COLO668 (cell line): ENCODE measurements around the gene JDP2.

Experiments used
- DNase-seq: peaks from one replicate; lab custom pipeline; 2025; ENCODE audit not compliant: unreplicated experiment; lab: John Stamatoyannopoulos, UW

Gene JDP2

DNA sequence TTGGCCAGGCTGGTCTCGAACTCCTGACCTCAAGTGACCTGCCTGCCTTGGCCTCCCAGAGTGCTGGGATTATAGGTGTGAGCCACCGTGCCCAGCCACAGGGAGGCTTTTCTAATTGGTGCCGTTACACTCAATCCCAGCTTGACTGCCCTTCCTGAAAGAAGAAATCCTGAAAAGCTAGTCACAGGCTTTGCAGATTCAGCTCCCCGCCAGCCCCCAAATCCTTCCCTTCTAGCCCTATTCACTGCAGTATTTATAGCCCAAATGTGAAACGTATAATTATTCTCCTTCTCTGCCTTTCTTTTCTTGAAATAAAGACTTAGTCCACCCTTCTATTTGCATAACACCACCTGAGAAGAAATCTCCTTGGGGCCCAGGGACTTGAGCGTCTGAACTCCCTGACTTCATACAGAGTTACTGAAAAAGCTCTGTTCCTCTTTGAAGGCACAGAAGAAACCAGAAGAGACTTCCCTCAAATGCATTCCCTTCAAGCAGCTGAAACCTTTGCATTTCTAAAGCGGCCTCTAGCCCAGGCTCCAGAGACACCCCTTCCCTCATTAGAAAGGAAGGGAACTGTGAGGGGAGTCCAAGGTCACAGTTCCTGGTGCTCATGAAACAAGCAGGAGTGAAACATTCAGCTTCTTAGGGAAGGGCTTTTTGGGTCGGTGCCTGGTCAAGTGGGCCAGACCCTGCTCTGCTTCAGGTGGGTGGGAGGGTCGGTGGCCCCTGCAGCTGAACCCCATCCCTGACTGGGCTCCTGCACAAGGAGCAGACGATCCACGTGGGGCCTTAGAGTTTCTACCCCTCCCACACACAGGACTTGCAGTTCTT is 52.2 kb downstream of the JDP2 start:
- no peak for DNase-seq

DNA sequence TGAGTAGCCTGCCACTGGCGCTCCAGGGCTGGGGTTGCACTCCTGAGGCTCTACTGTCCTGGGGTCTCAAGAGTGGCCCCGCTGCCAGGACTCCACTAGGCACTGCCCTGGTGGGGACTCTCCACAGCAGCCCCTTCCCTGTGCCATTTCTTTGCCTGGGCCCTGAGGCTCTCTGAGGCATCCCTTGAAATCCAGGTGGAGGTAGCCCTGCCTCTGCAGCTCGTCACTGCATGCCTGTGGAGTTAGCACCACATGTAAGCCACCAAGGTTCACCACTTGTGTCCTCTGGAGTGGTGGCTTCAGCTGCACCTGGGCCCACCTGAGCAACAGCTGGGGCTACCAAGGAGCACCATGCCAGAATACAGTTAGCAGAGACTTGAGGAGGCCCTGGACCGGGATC is 54.5 kb downstream of the JDP2 start:
- DNase-seq = no peak

DNA sequence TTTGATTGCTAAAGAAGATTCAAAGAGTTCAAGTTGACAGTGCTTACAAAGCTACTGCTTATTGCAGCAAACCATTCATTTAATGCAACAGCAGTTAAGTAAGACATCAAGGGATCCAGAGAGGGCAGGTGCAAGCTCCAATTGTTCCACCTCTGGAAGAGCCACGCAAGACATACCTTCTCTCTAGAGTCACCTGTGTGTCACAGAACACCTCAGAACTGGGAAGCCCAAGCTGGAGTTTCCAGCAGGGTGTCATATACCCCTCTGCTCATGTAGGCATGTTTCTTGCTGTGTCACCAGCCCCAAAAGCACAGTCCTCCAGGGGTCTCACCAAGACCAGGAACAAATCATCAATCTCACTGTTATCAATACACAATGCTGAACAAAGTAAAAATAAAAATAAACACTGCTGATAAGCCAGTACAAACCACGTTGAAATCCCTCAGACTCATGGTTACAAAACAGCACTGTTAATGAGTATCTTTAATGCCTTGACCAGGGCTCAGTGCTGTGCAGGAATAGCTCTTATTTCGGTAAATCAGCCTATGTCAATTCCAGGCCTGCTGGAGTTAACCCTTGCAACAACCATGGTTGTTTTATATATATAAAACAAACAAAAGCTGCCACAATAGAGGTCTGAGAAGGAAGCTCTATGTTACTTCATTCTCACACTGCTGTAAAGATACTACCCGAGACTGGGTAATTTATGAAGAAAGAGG is 57.0 kb downstream of the JDP2 start:
- DNase-seq = no peak

DNA sequence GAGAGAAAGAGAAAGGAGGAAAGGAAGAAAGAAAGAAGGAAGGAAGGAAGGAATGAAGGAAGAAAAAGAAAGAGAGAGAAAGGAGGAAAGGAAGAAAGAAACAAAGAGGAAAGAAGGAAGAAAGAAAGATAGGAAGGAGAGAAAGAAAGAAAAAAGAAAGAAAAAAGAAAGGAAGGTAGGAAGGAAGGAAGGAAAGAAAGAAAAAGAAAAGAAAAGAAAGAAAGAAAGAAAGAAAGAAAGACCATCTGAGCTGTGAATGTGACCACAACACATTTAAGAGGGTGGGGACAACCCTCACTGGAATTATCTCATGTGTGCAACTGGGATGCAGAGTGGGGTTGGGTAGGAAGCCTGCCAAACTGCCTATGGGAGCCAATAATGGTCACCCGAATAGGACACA is 58.5 kb downstream of the JDP2 start:
- no peak for DNase-seq

DNA sequence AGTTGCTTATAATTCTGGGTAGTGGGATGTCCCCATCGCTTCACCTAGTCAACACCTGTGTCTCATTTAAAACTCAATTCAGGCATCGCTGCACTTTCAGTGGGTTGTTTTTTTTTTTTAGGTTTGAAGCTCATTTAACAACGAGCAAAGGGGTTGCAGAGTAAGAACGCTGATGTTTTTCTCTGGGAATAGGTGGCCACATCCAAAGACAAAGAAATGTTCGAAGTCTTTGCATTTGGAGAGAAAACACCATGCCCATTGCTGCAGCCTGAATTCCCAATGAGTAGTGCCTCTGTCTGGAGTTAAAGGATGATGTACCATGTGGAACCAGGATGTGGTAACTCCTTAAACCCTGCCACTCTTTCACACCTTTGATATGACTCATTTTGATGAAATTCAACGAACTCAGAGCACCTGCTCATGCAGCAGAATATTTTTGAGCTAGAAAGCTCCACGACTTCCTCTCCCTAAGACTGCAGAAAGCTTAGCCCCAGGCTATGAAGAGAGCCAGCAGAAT is 59.4 kb downstream of the JDP2 start:
- DNase-seq = no peak

DNA sequence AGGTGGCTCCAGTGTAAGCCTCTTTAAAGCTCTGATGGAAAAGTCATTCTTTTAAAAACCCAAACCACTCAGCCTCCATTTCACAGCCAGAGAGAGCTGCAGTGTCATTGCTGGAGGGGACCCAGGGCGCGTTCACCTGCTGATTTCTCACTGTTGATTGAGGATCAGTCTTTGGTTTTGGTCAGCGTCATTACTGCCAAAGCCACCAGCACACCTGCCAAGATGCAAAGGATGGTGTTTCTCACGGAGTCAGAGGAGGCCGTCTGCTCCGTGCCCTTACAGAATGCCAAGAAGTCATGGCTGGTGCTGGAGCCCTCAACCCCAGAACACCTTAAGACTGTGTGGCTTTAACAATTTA is 61.6 kb downstream of the JDP2 start:
- DNase-seq = no peak

DNA sequence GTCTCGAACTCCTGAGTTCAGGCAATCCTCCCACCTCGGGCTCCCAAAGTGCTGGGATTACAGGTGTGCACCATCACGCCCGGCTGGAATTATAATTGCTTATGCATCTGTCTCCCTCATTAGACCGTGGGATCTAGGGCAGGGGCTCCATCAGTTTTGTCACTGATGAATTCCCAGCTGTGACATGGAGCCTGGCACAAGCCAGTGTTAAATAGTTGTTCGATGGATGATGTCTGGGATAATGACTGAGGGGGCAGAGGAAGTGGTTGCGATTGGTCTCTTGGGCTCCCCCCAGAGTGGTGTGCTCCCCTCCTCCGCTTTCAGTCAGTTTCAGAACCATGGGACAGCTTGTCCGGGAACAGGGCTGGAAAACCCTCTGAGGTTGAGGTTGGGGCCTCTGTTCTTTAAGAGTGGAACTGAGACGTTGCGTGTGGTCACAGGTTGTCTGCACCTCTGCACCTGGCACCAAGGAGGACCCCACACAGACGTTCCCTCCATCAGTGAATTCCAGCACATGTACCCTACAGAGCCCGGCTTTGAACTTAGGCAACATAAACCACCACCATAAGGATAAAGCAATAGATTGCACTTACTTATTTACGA is 63.7 kb downstream of the JDP2 start:
- no peak for DNase-seq

DNA sequence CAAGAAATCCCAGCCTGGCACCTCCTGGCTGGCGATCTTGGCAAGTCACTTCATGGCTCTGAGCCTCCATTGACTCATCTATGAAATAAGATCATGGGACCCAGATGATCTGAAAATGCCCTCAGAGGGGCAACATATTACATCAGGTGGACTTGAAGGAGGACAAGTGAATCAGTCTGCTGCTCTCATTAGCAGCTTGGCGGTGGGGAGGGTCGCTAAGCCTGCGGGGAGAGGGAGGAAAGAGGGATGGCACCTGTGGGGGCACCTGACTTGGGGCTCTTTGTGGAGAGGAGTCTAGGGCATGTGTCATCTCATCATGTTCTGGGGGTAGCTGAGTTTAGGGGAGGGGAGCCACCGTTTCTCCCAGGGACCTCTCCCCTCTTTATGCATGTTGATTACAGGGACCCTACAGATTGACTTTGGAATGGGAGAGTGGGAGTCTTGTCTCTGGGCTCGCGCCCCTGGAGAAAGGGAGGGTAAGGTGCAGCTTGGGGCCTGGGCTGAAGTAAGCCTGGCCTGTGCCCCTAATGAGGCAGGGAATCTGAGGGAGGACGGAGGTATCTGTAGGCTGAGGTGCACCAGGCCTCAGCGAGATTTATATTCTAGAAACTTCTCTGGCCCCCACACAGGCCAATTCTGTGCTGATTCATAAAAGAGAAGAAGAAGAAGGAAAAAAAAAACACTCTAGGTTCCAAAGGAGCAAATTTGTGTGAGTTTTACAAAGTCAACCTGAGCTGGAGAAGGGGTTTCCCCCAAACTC is 65.2 kb downstream of the JDP2 start:
- no peak for DNase-seq

DNA sequence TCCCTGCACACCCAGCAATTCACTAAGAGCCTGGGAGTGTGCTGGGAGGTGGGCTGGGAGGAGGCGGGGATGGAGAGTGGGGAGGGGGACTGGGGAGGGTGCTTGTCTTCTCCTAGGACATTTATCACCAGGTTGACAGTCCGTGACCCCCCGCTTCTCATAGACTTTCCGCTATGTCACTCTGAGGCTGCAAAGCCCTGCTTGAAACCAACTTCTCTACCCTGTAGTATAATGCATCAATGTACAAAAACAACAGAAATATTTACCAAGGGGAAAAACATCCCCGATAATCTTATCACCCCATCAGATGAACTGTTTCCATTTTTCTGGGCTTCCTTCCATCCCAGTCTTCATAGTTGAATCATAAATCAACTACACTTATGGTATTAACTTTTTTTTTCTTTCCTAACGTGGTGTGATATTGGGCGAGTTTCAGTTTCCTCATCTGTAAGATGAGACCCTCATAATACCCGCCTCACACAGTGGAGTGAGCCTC is 65.8 kb downstream of the JDP2 start:
- no peak for DNase-seq

DNA sequence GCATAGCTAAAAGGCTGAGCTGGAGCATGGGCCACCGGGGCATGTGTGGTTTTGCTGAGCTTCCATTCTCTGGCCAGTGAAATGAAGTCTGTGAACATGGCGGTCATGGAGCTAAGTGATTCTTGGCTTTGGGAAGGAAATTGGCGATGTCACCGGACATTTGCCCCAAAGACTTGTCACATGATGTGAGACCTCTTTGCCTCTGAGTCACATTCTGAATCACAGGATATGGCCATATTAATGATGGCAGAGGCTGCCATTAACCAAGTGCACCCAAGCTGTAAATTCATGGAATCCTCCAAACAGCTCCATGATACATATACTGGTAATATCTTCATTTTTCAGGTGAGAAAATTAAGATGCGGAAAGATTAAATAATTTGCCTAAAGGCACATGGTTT is 67.1 kb downstream of the JDP2 start:
- no peak for DNase-seq

DNA sequence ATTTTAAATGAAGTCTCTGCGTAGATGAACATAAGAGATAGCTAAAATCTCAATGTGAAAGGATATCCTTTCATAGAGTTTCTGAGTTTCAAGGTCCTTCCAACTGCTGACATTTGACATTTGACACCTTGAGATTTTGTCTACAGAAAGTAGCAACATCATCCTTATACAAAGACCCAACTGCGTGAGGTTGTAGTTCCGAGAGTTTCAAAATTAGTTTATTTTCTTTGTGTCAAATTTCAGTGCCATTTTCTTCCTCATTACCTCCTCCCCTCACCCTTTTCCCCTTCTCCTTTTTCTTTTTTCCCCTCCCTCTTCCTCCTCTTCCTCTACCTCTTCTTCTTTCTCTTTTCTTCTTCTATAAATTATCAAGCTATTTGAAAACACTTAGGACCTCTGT is 67.6 kb downstream of the JDP2 start:
- DNase-seq = no peak

DNA sequence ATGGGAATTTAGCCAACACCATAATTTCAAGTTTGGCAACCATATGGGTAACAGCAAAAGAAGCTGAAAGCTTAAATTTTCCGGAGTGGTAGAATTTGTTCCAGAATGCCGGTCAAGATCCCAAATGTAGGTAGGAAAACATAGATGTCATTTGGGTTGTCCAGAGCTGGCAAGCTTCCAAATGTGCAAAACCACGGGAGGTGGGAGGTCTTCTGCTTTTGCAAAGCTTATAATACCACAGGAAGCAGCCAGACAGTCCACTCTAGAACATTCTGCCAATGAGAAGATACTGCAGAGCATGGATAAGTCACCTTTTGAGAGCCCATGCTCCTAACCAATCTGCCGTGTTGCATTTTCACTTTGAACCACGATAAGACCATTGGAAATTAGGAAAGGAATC is 68.1 kb downstream of the JDP2 start:
- no peak for DNase-seq

DNA sequence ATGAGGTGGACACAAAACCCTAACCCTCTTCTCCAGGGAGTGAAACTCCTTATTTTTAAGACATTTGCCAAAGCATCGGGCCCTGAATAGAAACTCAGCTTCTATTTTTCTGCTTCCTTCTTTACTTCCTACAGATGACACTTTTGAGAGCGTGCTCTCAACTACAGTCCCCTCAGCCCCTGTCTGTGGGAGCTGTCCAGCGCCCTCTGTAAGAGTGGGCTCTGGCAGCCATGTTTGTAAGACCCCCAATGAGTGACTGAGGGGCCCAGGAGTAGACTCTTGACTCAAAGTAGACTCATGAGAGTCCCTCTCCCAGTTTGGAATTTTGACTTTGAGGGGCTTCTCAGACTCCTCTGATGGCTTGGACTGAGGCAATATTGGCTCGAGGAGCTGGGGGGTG is 68.9 kb downstream of the JDP2 start:
- DNase-seq = no peak

DNA sequence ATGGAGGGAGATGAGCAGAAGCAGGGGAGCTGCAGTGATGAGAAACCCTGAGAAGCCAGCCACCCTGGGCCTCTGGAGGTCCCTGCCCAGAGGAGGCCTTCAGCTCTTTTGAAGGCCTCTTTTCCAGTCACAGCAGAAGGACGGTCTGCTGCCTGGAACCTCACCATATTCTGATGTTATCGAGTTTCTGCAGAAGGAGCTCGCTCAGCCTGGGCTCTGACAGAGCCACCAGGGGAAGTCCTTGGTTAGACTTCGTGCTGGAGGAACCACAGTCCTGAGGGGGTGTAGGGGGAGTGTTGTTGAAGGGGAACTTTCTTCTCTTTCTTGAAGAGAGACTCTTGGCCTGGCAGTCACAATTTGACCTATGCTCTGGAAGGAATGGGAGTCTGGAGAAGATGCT is 69.4 kb downstream of the JDP2 start:
- no peak for DNase-seq

DNA sequence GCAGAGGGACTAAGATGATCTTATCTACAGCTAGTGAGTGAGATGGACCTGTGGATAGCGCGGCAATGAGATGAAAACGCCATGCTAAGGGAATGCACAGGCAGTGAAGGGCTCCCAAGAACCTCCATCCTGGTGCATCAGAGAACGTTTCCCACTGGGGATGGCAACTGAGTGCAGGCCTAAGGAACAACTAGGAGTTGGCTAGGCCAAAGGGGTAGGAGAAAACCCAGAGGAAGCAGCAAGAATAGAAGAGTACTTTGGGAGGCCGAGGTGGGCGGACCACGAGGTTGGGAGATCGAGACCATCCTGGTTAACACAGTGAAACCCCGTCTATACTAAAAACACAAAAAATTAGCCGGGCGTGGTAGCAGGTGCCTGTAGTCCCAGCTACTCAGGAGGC is 69.9 kb downstream of the JDP2 start:
- DNase-seq = no peak

DNA sequence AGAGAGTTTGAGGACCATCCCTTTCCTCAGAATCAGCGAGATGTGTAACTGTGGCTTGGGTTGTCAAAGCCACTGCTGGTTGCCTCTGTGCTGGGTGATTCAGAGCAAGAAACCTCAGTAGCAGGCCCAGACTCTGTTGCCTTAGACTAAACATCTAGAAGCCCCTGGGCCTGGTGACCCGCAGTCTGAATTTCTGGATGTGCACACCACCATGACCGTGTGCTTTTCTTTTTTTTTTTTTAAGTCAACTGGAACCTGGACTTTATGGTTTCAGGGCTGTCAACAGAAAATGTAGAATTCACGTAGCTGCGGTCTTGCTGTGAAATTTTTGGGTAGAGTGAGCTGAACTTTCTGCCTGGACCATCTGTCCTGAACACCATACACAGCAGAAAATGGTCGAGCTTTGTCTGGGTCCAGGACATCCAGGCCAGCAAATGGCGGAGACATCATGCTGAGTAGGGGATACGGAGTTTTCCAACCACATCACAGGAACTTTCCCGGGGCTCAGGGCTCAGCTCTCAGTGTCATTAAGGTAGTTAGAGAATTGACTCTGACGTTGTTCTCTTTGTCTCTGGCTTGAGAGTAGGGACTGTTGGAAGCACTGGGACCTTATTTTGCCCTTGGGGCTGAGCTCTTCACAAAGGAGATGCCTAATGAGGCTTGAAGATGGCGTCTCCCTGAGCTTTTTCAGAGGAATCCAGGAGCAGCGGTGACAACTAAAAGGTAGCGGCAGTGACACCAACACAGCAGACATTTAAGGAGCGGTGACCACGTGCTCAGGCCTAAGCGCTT is 71.5 kb downstream of the JDP2 start:
- no peak for DNase-seq

DNA sequence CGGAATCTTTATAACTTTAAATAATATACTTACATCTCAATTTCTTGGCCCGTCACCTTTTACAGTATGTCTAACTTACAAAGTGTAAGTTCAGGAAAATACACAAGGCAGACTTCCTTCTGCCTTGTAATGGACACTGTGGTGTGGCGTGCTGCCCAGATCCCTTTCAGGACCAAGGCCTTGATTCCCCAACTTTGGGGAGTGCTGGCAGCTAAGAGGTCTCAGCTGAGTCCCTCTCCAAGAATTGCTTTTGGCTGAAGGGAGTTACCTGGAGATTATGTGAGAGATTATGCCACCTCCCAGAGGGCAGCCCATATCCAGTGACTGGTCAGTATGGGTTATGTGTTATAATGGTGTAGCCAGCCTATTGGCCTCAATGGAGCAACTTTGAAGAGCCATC is 73.3 kb downstream of the JDP2 start:
- DNase-seq = no peak

DNA sequence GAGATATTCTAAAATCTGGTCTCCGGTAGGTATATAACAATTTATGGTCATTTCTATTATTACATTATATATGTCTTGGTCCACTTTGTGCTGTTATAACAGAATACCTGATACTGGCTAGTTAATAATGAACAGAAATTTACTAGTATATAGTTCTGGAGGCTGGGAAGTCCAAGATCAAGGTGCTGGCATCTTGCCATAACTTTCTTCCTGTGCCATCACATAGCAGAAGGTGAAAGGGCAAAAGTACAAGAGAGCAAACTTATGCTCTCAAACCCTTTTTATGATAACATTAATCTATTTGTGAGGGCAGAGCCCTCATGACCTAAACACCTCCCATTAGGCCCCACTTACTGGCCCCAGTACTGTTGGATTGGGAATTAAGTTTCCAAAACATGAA is 76.6 kb downstream of the JDP2 start:
- DNase-seq = no peak

DNA sequence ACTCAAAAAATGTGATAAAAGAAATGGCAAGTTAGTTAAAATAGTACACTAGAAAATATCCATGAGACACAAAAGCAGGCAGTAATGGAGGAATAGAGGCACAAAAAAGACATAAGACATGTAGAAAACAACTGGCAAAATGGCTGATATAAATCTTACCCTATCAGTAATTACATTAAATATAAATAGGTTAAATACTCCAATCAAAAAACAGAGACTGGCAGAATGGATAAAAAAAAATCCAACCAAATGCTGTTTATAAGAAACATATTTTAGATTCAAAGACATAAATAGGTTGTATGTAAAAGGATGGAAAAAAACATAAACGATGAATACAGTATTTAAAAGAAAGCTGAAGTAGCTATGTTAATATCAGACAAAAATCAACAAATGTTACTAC is 79.1 kb downstream of the JDP2 start:
- DNase-seq = no peak

DNA sequence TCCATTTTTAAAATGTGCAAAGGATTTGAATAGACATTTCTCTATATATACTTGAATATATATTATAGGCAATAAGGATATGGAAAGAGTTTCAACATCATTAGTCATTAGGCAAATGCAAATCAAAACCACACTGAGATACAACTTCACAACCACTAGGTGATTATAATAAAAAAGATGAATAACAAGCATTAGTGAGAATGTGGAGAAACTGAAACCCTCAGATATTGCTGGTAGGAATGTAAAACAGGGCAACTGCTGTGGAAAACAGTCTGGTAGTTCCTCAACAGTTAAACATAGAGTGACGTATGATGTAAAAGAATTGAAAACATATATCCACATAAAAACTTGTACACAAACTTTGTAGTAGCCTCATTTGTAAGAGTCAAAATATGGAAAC is 82.7 kb downstream of the JDP2 start:
- DNase-seq = no peak
